ENCODE data around the gene CHRM1. TPM values are rescaled to one million over a fixed set of nuclear protein-coding genes. Genes with fewer than 3 reads are reported as not detected.

The CHRM1 gene
- total RNA-seq, 1 donor from 2014 or later, result not detected

GRCh38 chr11:62934496-62934785 lies 13.3 kb upstream of the CHRM1 start:
- Histone ChIP-seq H3K36me3 (ENCODE audit: control insufficient read depth, insufficient read depth, low read length) (no peaks in the 10 kb centered on the region), H3K4me3 (ENCODE audit: low read depth, low read length) (no peak overlapping the region), H3K27me3 (ENCODE audit: control insufficient read depth, insufficient read depth, low read length) (no peaks in the 10 kb centered on the region)
- no peak for DNase-seq (ENCODE audit: low read depth)
- TF ChIP-seq CTCF (IDR thresholded peaks at IDR 0.05; ENCODE audit: insufficient read depth, low read length, poor library complexity, severe bottlenecking), result no peak

- H3K27me3 ChIP-seq (ENCODE audit: control insufficient read depth, insufficient read depth, low read length), result peaks cover 3% of the 10 kb centered on the region
- no peaks in the 10 kb centered on the region for H3K36me3 ChIP-seq (ENCODE audit: control insufficient read depth, insufficient read depth, low read length)
- TF ChIP-seq CTCF (IDR thresholded peaks at IDR 0.05; ENCODE audit: insufficient read depth, low read length, poor library complexity, severe bottlenecking), result no peak
- DNase-seq (ENCODE audit: low read depth), result no peak
- H3K4me3 ChIP-seq (ENCODE audit: low read depth, low read length), result no peak overlapping the region
Observed at GRCh38 chr11:62933750-62934495, 12.8 kb upstream of the CHRM1 start.

DNA sequence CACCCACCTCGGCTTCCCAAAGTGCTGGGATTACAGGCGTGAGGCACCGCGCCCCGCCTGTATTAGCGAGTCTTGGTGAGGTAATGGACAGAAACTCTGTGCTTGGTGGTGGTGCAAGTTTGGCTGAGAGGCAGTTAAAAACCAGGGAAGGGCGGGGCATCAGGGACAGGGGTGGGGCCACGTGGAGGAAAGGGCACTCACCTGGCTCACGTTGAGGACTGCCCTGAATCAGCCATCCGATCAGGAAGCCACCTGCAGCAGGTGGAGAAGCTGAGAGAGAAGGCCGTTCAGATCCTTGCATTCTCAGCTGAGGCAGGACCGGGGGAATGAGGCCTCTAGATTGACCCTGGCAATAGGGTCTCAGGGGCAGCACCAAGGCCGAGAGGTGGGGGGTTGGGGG lies 12.1 kb upstream of the CHRM1 start:
- no peak for TF ChIP-seq CTCF (IDR thresholded peaks at IDR 0.05; ENCODE audit: insufficient read depth, low read length, poor library complexity, severe bottlenecking)
- peaks cover 9% of the 10 kb centered on the region for H3K27me3 ChIP-seq (ENCODE audit: control insufficient read depth, insufficient read depth, low read length)
- no peak overlapping the region for H3K4me3 ChIP-seq (ENCODE audit: low read depth, low read length)
- no peaks in the 10 kb centered on the region for H3K36me3 ChIP-seq (ENCODE audit: control insufficient read depth, insufficient read depth, low read length)
- no peak for DNase-seq (ENCODE audit: low read depth)

DNA sequence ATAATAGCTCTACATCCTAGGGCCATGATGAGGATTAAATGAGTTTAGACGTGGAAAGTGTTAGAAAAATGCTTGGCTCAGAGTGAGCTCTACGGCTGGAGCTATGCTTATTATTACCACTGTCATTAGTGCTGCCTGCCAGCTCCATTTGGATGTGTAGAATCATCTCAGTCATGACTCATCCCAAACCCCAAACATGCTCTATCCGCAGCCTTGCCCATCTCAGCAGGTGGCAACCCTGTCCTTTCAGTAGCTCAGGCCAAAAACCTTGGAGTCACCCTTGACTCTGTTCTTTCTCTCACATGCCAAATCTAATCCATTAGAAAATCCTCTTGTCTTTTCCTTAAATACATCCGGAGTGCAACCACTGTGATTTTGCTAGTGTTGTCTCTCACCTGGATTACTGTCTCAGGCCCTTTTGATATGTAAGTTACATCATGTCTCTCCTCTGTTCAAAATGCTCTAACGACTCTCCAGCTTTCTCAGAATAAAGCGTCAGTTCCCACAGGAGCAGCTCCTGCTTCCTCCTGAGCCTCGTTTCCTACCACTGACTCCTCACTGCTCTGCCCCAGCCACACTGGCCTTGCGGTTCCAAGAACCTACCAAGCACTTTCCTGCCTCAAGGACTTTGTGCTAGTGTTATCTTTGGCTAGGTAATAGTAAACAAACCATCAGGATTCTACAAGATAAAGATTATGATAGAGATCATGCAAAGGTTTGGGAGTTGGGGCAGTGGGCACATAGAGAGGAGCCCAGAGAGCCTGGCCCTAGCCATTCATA lies 10.5 kb upstream of the CHRM1 start:
- H3K36me3 ChIP-seq (ENCODE audit: control insufficient read depth, insufficient read depth, low read length), result no peaks in the 10 kb centered on the region
- peaks cover 22% of the 10 kb centered on the region for H3K27me3 ChIP-seq (ENCODE audit: control insufficient read depth, insufficient read depth, low read length)
- no peak for TF ChIP-seq CTCF (IDR thresholded peaks at IDR 0.05; ENCODE audit: insufficient read depth, low read length, poor library complexity, severe bottlenecking)
- no peak overlapping the region for H3K4me3 ChIP-seq (ENCODE audit: low read depth, low read length)
- no peak for DNase-seq (ENCODE audit: low read depth)

- no peak for TF ChIP-seq CTCF (IDR thresholded peaks at IDR 0.05; ENCODE audit: insufficient read depth, low read length, poor library complexity, severe bottlenecking)
- DNase-seq (ENCODE audit: low read depth), result no peak
- H3K36me3 ChIP-seq (ENCODE audit: control insufficient read depth, insufficient read depth, low read length), result no peaks in the 10 kb centered on the region
- no peak overlapping the region for H3K4me3 ChIP-seq (ENCODE audit: low read depth, low read length)
- peaks cover 32% of the 10 kb centered on the region for H3K27me3 ChIP-seq (ENCODE audit: control insufficient read depth, insufficient read depth, low read length)
Observed at GRCh38 chr11:62930666-62931065, 9.5 kb upstream of the CHRM1 start.
